ENCODE measurements around the gene DCAF11.

DCAF11 gene

GRCh38 chr14:24122898-24123297, 8.3 kb downstream of the DCAF11 start:
- no peak for DNase-seq

- no peak for DNase-seq
Observed at GRCh38 chr14:24123424-24124417, 9.1 kb downstream of the DCAF11 start.

- no peak for DNase-seq
Observed at GRCh38 chr14:24126939-24127338, 12.4 kb downstream of the DCAF11 start.

- no peak for DNase-seq
Observed at GRCh38 chr14:24127673-24128072, 13.1 kb downstream of the DCAF11 start.

GRCh38 chr14:24129410-24129998, 14.9 kb downstream of the DCAF11 start:
- DNase-seq = no peak

GRCh38 chr14:24130380-24130716, 15.8 kb downstream of the DCAF11 start, which contains the start of gene FITM1:
FITM1 (plus strand) TSS chr14:24130659; CDS start chr14:24131564, 905 bp downstream.
- DNase-seq = no peak

GRCh38 chr14:24130717-24131548, 16.4 kb downstream of the DCAF11 start:
- DNase-seq = no peak

GRCh38 chr14:24131549-24131966, 17.0 kb downstream of the DCAF11 start:
- no peak for DNase-seq

- peak; percentile 49 to 53 for DNase-seq
Observed at GRCh38 chr14:24132061-24132685, 17.6 kb downstream of the DCAF11 start.

GRCh38 chr14:24132976-24133375, 18.4 kb downstream of the DCAF11 start:
- no peak for DNase-seq

GRCh38 chr14:24133735-24134134, 19.2 kb downstream of the DCAF11 start:
- DNase-seq = no peak

- no peak for DNase-seq
Observed at GRCh38 chr14:24135584-24135833, 20.9 kb downstream of the DCAF11 start.

- DNase-seq = peak; percentile 96 to 97
Observed at GRCh38 chr14:24135834-24136683, 21.5 kb downstream of the DCAF11 start, which contains the start of gene PSME1. PSME1 (plus strand) TSS chr14:24136194; CDS start chr14:24136263, 69 bp downstream.

- DNase-seq = peak; percentile 43 to 49
Observed at GRCh38 chr14:24136684-24137528, 22.3 kb downstream of the DCAF11 start.

GRCh38 chr14:24137529-24138395, 23.2 kb downstream of the DCAF11 start:
- DNase-seq = no peak

- no peak for DNase-seq
Observed at GRCh38 chr14:24138396-24139271, 24.1 kb downstream of the DCAF11 start.

- peak in 1 of 2 experiments; percentile 51 for DNase-seq
Observed at GRCh38 chr14:24139272-24139934, 24.8 kb downstream of the DCAF11 start.

Measured in activated T-cell treated with anti-CD3 and anti-CD28 coated beads, Interleukin-2, amount 50 U/mL, for 48 hours (primary cell).